GM21723 (cell line): ENCODE measurements around the gene SULT1A2.
"Not testable (repeated sequence)": the region's sequence is repeated elsewhere in the genome, so short reads cannot be mapped to it uniquely, and the experiment has no call there.

Experiments
- ATAC-seq: cut with Tn5 transposase; IDR thresholded peaks from one replicate; pipeline ENCODE4 v1.9.1; 2021; ENCODE audit warnings: mild to moderate bottlenecking, moderate library complexity; ENCODE audit not compliant: unreplicated experiment

Gene SULT1A2

DNA sequence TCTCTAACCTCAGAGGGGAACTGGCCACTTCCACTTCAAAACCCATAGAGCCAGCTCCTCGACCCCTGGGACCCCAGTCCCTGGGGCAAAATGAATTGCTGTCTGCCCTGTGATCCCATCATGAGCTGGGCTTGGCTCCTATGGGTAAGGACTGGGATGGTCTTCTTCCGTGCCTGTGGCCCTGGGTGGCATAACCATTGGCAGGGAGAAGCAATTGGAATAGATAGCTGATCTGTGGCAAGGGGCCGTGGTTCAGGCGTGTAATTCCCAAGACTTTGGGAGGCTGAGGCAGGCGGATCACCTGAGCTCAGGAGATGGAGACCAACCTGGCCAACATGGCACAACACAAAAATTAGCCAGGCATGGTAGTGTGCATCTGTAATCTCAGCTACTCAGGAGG, 4.3 kb downstream of the SULT1A2 start:
- ATAC-seq, result no peak

DNA sequence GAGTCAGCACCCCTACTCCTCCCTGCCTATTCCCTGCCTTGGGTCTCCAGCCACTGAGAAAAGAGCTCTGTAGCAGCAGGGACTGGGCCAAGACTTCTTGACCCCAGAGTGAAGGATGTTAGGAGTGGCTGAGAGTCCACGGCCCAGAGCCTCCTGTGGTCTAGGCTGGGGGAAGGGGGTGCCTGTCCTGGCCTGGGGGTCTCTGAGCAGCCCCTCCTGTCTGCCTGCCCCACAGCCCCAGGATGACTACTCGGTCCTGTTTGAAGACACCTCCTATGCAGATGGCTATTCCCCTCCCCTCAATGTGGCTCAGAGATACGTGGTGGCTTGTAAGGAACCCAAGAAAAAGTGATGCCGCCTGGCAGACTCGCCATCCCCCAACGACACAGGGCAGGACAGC, 5.5 kb downstream of the SULT1A2 start:
- ATAC-seq, result no peak

GRCh38 chr16:28590384-28591340, 6.2 kb downstream of the SULT1A2 start:
- no peak for ATAC-seq

- ATAC-seq, result no peak
Observed at GRCh38 chr16:28589930-28590329, 6.9 kb downstream of the SULT1A2 start.

- ATAC-seq, result no peak
Observed at GRCh38 chr16:28589069-28589468, 7.8 kb downstream of the SULT1A2 start.

GRCh38 chr16:28587386-28587785, 9.5 kb downstream of the SULT1A2 start:
- ATAC-seq, result no peak

DNA sequence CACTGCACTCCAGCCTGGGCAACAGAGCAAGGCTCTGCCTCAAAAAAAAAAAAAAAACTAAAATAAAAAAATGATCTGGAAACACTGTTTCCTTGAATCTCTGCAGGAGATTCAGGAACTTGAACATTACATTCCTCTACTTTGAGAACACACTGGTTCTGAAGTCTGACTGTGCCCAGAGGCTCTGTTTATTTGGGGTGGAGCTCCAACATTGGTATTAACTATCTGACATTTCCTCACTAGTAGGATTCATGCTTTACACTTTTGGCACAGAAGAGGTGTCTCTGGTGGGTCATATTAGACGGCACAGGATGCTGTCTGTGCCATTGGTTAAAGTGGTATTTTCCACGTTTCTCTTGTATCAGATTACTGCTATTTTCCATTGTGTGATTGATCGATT, 10.4 kb downstream of the SULT1A2 start:
- no peak for ATAC-seq

GRCh38 chr16:28585674-28586073, 11.2 kb downstream of the SULT1A2 start:
- ATAC-seq, result no peak

- ATAC-seq, result no peak
Observed at GRCh38 chr16:28580726-28581315, 16.0 kb downstream of the SULT1A2 start.

DNA sequence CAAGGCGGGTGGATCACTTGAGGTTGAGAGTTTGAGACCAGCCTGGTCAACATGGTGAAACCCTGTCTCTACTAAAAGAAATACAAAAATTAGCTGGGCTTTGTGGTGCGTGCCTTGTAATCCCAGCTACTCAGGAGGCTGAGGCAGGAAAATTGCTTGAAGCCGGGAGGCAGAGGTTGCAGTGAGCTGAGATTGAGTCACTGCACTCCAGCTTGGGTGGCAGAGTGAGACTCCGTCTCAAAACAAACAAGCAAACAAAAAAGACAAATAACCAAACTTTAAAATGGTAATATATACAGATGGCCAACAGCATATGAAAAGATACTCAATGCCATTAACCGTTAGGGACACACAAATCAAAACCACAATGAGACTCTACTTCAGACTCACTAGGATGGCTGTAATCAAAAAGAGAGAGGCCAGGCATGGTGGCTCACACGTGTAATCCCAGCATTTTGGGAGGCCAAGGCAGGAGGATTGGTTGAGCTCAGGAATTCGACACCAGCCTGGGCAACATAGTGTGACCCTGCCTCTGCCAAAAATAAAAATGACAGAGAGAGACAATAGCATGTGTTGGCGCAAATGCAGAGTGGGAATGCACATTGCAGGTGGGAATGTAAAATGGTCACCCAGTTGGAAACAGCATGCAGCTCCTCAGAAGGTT, 21.3 kb downstream of the SULT1A2 start:
- ATAC-seq, result no peak

- ATAC-seq, result no peak
Observed at GRCh38 chr16:28574925-28575324, 21.9 kb downstream of the SULT1A2 start.

- ATAC-seq, result no peak
Observed at GRCh38 chr16:28573738-28574718, 22.8 kb downstream of the SULT1A2 start.

GRCh38 chr16:28572696-28573510, 23.9 kb downstream of the SULT1A2 start:
- ATAC-seq, result no peak

- ATAC-seq, result no peak
Observed at GRCh38 chr16:28569968-28570752, 26.7 kb downstream of the SULT1A2 start.

- no peak for ATAC-seq
Observed at GRCh38 chr16:28569021-28569420, 27.8 kb downstream of the SULT1A2 start.

DNA sequence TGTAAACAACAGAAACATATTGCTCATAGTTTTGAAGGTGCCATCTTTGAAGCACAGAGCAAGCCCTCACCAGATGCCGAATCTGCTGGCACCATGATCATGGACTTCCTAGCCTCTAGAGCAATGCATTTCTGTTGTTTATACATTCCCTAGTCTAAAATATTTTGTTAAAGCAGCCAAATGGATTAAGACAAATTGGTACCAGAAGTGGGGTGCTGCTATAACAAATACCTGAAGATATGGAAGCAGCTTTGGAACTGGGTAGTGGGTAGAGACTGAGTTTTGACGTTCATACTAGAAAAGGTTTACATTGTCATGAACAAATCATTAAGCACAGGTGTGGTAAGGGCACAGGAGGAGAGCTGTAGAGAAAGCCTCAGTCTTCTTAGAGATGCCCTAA, 29.6 kb downstream of the SULT1A2 start:
- no peak for ATAC-seq

GRCh38 chr16:28566233-28566925, 30.5 kb downstream of the SULT1A2 start:
- not testable (repeated sequence) for ATAC-seq

DNA sequence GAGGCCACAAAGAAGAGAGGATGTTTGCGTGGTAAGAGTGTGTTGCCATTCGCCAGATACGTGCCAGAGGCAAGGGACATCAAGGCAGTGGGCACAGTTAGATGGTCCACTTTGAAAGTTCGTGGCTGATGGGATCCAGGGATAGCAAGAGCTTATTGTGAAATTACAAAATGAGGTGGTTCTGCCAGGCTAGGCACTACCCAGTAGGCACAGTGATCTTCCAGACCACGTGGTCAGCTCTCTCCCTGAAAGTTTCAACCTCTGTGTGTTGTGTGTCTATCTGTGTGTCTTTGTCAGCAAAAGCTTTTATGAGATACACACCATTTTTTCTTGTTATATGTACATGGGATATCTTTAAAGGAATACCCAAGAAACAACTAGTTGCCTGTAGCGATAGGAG, 33.6 kb downstream of the SULT1A2 start:
- no peak for ATAC-seq
